H1 (cell line): Measurements from ENCODE around the gene SCGB1D4. TPM values are rescaled to one million over a fixed set of nuclear protein-coding genes. Genes with fewer than 3 reads are reported as not detected.

Experiments used
- CTCF ChIA-PET: fragments of 300-600 bp; sonication (Branson Sonifier 250); formaldehyde crosslinking; loops from one replicate; lab custom pipeline; 2021; ENCODE audit not compliant: partially characterized antibody; lab: Charles Lee
- POLR2A ChIA-PET: fragments of 300-600 bp; sonication (Branson Sonifier 250); formaldehyde crosslinking; loops from one replicate; lab custom pipeline; 2021; ENCODE audit warnings: inconsistent platforms; ENCODE audit not compliant: partially characterized antibody; lab: Charles Lee
- DNase-seq, 2 experiments: peaks; one replicate each; pipeline versions ENCODE4 v3.0.0 to v3.0.0-alpha.2; 2010 to 2022; ENCODE audit warnings: low spot score in 2 of 2, low read depth in 1 of 2, mixed read lengths in 1 of 2
- FAIRE-seq: peaks from 2 replicates; lab custom pipeline; 2011; peaks lifted over from hg19 to GRCh38; lab: Jason Lieb, UNC
- H2AFZ ChIP-seq: 2 replicates; pipeline ENCODE4 v1.8.1; 2012; ENCODE audit warnings: low read length, inconsistent platforms
- H2AK5ac ChIP-seq: 2 replicates; pipeline ENCODE4 v1.6.1; 2013; ENCODE audit warnings: low read depth, low read length
- H2BK120ac ChIP-seq: replicated peaks from 2 replicates; pipeline ENCODE3; 2013; ENCODE audit warnings: low read depth, low read length, inconsistent platforms
- H2BK12ac ChIP-seq: 2 replicates; pipeline ENCODE4 v1.6.1; 2013; ENCODE audit warnings: low read depth, low read length
- H2BK15ac ChIP-seq: 2 replicates; pipeline ENCODE4 v1.6.1; 2013; ENCODE audit warnings: low read length
- H2BK20ac ChIP-seq: 2 replicates; pipeline ENCODE4 v1.6.1; 2013; ENCODE audit warnings: low read length
- H2BK5ac ChIP-seq: 2 replicates; pipeline ENCODE4 v1.6.1; 2013; ENCODE audit warnings: low read depth, low read length
- H3K14ac ChIP-seq: 2 replicates; pipeline ENCODE4 v1.6.1; 2013; ENCODE audit warnings: inconsistent platforms; ENCODE audit not compliant: insufficient read length
- H3K18ac ChIP-seq: 2 replicates; pipeline ENCODE4 v1.6.1; 2013; ENCODE audit warnings: low read length; ENCODE audit errors: extremely low read depth
- H3K23ac ChIP-seq: 2 replicates; pipeline ENCODE4 v1.6.1; 2013; ENCODE audit warnings: inconsistent platforms; ENCODE audit not compliant: insufficient read length
- H3K23me2 ChIP-seq: 2 replicates; pipeline ENCODE4 v1.6.1; 2013; ENCODE audit warnings: low read depth, low read length
- H3K27ac ChIP-seq: 2 replicates; pipeline ENCODE4 v1.6.1; 2011; ENCODE audit warnings: low read depth, low read length, inconsistent platforms
- H3K27me3 ChIP-seq, 4 experiments: replicated peaks in 1 of 4; 1 replicate in 1 of 4; 2 replicates in 3 of 4; pipeline versions ENCODE4 v1.6.1 to v1.8.1; 2011 to 2013; ENCODE audit warnings: low read length in 3 of 4, mild to moderate bottlenecking in 3 of 4, inconsistent platforms in 2 of 4, mixed read lengths in 2 of 4, moderate library complexity in 1 of 4; ENCODE audit not compliant: control insufficient read depth in 3 of 4, insufficient read depth in 3 of 4; ENCODE audit errors: extremely low read depth in 1 of 4
- H3K36me3 ChIP-seq, 4 experiments: 2 replicates each; pipeline versions ENCODE4 v1.6.1 to v1.8.1; 2011 to 2013; ENCODE audit warnings: mild to moderate bottlenecking in 4 of 4, low read length in 3 of 4, moderate library complexity in 2 of 4, control low read depth in 1 of 4, inconsistent platforms in 1 of 4; ENCODE audit not compliant: insufficient read depth in 4 of 4, control insufficient read depth in 2 of 4
- H3K4ac ChIP-seq: replicated peaks from 2 replicates; pipeline ENCODE3; 2013; ENCODE audit warnings: low read length, low read depth, mixed read lengths, inconsistent platforms; ENCODE audit not compliant: insufficient read length
- H3K4me1 ChIP-seq, 4 experiments: replicated peaks in 1 of 4; 1 replicate in 1 of 4; 2 replicates in 3 of 4; pipeline versions ENCODE4 v1.6.1 to v1.8.1; 2011 to 2013; ENCODE audit warnings: low read length in 3 of 4, inconsistent platforms in 2 of 4, mixed read lengths in 1 of 4; ENCODE audit not compliant: insufficient read depth in 4 of 4, control insufficient read depth in 3 of 4
- H3K4me2 ChIP-seq, 2 experiments: 2 replicates each; pipeline versions ENCODE4 v1.6.1 to v1.8.1; 2011 to 2013; ENCODE audit warnings: low read depth in 2 of 2, low read length in 2 of 2, control low read depth in 1 of 2, inconsistent platforms in 1 of 2, mild to moderate bottlenecking in 1 of 2; ENCODE audit not compliant: insufficient read depth in 1 of 2
- H3K4me3 ChIP-seq, 4 experiments: fragments of 200-600, 300-600 bp in 1 of 4; sonication (generic), shearing (Covaris generic), sonication (Bioruptor Twin) in 1 of 4; 2 replicates each; pipeline versions ENCODE4 v1.5.1 to v1.8.1; 2011 to 2016; ENCODE audit warnings: low read length in 4 of 4, low read depth in 3 of 4, control low read depth in 2 of 4, inconsistent platforms in 2 of 4, mild to moderate bottlenecking in 2 of 4, mixed read lengths in 1 of 4, moderate library complexity in 1 of 4; ENCODE audit not compliant: insufficient read depth in 2 of 4; ENCODE audit errors: extremely low read depth in 1 of 4
- H3K56ac ChIP-seq: replicated peaks from 2 replicates; pipeline ENCODE3; 2013; ENCODE audit warnings: low read depth, mild to moderate bottlenecking, mixed read lengths, low read length, inconsistent platforms; ENCODE audit not compliant: insufficient read length
- H3K79me1 ChIP-seq: 2 replicates; pipeline ENCODE4 v1.6.1; 2013; ENCODE audit warnings: low read depth, low read length, control low read depth
- H3K79me2 ChIP-seq, 2 experiments: 2 replicates each; pipeline versions ENCODE4 v1.6.1 to v1.8.1; 2012 to 2013; ENCODE audit warnings: low read length in 2 of 2, mild to moderate bottlenecking in 2 of 2, inconsistent platforms in 1 of 2; ENCODE audit not compliant: insufficient read depth in 2 of 2, control insufficient read depth in 1 of 2
- H3K9ac ChIP-seq, 4 experiments: replicated peaks in 1 of 4; 1 replicate in 1 of 4; 2 replicates in 3 of 4; pipeline versions ENCODE4 v1.6.1 to v1.8.1; 2011 to 2013; ENCODE audit warnings: low read depth in 3 of 4, low read length in 3 of 4, control low read depth in 2 of 4, mild to moderate bottlenecking in 2 of 4, moderate library complexity in 2 of 4, inconsistent platforms in 1 of 4; ENCODE audit errors: extremely low read depth in 1 of 4
- H3K9me3 ChIP-seq, 2 experiments: 2 replicates each; pipeline versions ENCODE4 v1.6.1 to v1.8.1; 2012 to 2013; ENCODE audit warnings: mild to moderate bottlenecking in 2 of 2, moderate library complexity in 2 of 2, control low read depth in 1 of 2, inconsistent platforms in 1 of 2, low read depth in 1 of 2, low read length in 1 of 2, mixed read lengths in 1 of 2; ENCODE audit not compliant: insufficient read depth in 2 of 2
- H4K20me1 ChIP-seq, 2 experiments: replicated peaks in 1 of 2; 2 replicates each; pipeline versions ENCODE3 to v1.8.1; 2011 to 2013; ENCODE audit warnings: inconsistent platforms in 2 of 2, low read length in 2 of 2, mild to moderate bottlenecking in 1 of 2; ENCODE audit not compliant: insufficient read depth in 2 of 2, control insufficient read depth in 1 of 2
- H4K5ac ChIP-seq: 2 replicates; pipeline ENCODE4 v1.6.1; 2013; ENCODE audit warnings: low read length, low read depth, mixed read lengths, inconsistent platforms; ENCODE audit not compliant: insufficient read length
- H4K8ac ChIP-seq: 2 replicates; pipeline ENCODE4 v1.8.0; 2013; ENCODE audit warnings: mild to moderate bottlenecking, moderate library complexity, low read length, inconsistent platforms; ENCODE audit not compliant: insufficient read depth; ENCODE audit errors: extremely low read depth
- H4K91ac ChIP-seq: replicated peaks from 2 replicates; pipeline ENCODE3; 2013; ENCODE audit warnings: low read length, mixed read lengths, inconsistent platforms; ENCODE audit not compliant: insufficient read length
- EP300 ChIP-seq, 2 experiments: IDR thresholded peaks; 1 replicate in 1 of 2; 2 replicates in 1 of 2; pipeline ENCODE4 v1.6.1; 2011 to 2012; ENCODE audit warnings: low read depth in 2 of 2, low read length in 2 of 2, mild to moderate bottlenecking in 2 of 2, borderline replicate concordance in 1 of 2, inconsistent platforms in 1 of 2, moderate library complexity in 1 of 2
- FOSL1 ChIP-seq: IDR thresholded peaks from 2 replicates; pipeline ENCODE4 v1.6.1; 2011; ENCODE audit warnings: mild to moderate bottlenecking, low read depth, low read length, moderate library complexity; ENCODE audit not compliant: insufficient read depth
- JUN ChIP-seq: IDR thresholded peaks from 2 replicates; pipeline ENCODE4 v1.6.1; 2011; ENCODE audit warnings: low read depth, mild to moderate bottlenecking, improper control_type of control experiment, low read length
- KDM5A ChIP-seq: fragments of 200-600 bp; IDR thresholded peaks from 2 replicates; pipeline ENCODE4 v1.7.1; 2012; ENCODE audit warnings: mild to moderate bottlenecking, low read length, inconsistent platforms, mixed read lengths
- POU5F1 ChIP-seq: IDR thresholded peaks from 2 replicates; pipeline ENCODE4 v1.6.1; 2011; ENCODE audit warnings: low read depth, mild to moderate bottlenecking, low read length, moderate library complexity
- SP2 ChIP-seq: IDR thresholded peaks from 2 replicates; pipeline ENCODE4 v1.6.1; 2012; ENCODE audit warnings: mild to moderate bottlenecking, low read length, inconsistent platforms
- SRF ChIP-seq: IDR thresholded peaks from 2 replicates; pipeline ENCODE4 v1.6.1; 2011; ENCODE audit warnings: mild to moderate bottlenecking, low read depth, low read length, moderate library complexity
- WGBS, 2 experiments: shearing (Covaris generic) in 1 of 2; methylation state at CpG; one replicate each; pipeline versions ENCODE4 v1.1.6 to v1.1.7; 2013 to 2015; ENCODE audit warnings: low lambda C conversion rate in 2 of 2, mixed read lengths in 2 of 2, inconsistent platforms in 1 of 2, low coverage in 1 of 2, missing lambda C conversion rate in 1 of 2; ENCODE audit not compliant: insufficient replicate concordance in 2 of 2, insufficient coverage in 1 of 2, insufficient read length in 1 of 2; ENCODE audit errors: extremely low coverage in 1 of 2, missing lambda C conversion rate in 1 of 2; 5-methylcytosine and 5-hydroxymethylcytosine counted together
- polyA plus RNA-seq, 7 experiments: library from polyadenylated mRNA; depleted of rRNA in 3 of 7; stranded (reverse) in 5 of 7; unstranded in 2 of 7; fragments of >200 nt in 5 of 7; fragments of 200-250 nt in 2 of 7; gene quantifications; 1 replicate in 5 of 7; 2 replicates in 1 of 7; 4 replicates in 1 of 7; pipeline versions ENCODE4 v1.2.1 to v1.2.3, GENCODE V29; 2011 to 2013; ENCODE audit warnings: missing spikeins in 2 of 7, mixed read lengths in 2 of 7
- total RNA-seq: library from RNA; stranded (reverse); fragmentation: NEBNext Ultra II Directional; extraction: Animal tissue kit (Norgen Biotek cat#: 25700); gene quantifications from 2 replicates; pipeline ENCODE4 v1.2.1, GENCODE V29; 2021
- TF ChIP-seq, protein P1 (sequence below), 3 experiments: IDR thresholded peaks; 1 replicate in 2 of 3; 2 replicates in 1 of 3; pipeline versions ENCODE4 v1.5.1 to v1.6.1; 2011; ENCODE audit warnings: low read length in 3 of 3, mild to moderate bottlenecking in 3 of 3, inconsistent platforms in 2 of 3, low read depth in 1 of 3, moderate library complexity in 1 of 3; ENCODE audit not compliant: insufficient read depth in 1 of 3; ENCODE audit errors: control extremely low read depth in 1 of 3

The SCGB1D4 gene
- total and polyA plus RNA-seq, 2 of the 8 experiments (the other 6 are each of a cell fraction or from before 2014, with no cell fraction given): not detected

- no peak overlapping the region for H3K14ac ChIP-seq
- H3K79me2 ChIP-seq: no peaks in the 10 kb centered on the region; a peak in 1 of 4 replicates
- no peak overlapping the region for H2BK120ac ChIP-seq
- H3K4ac ChIP-seq: no peak overlapping the region
- no peak overlapping the region for H3K18ac ChIP-seq
- no peaks in the 10 kb centered on the region for H3K9me3 ChIP-seq
- H4K8ac ChIP-seq: no peak overlapping the region
- no peak overlapping the region for H2BK20ac ChIP-seq
- no peaks in the 10 kb centered on the region; a peak in 1 of 8 replicates for H3K36me3 ChIP-seq
- H4K5ac ChIP-seq: no peak overlapping the region
- CTCF ChIA-PET: interaction anchor here (1.1 kb wide), 1 partner anchor 18 kb away, joined by 3 read pairs; no protein-coding TSS in a partner anchor
- H3K4me3 ChIP-seq: no peak overlapping the region
- H2BK12ac ChIP-seq: no peak overlapping the region
- H3K9ac ChIP-seq: no peak overlapping the region
- no peak overlapping the region for H4K91ac ChIP-seq
- H2AK5ac ChIP-seq: no peak overlapping the region
- H3K4me2 ChIP-seq: no peak overlapping the region
- H2BK5ac ChIP-seq: no peak overlapping the region
- no peaks in the 10 kb centered on the region for H3K27me3 ChIP-seq
- no peak overlapping the region for H2BK15ac ChIP-seq
- FAIRE-seq: no peak
- DNase-seq: no peak
- 90% methylated on average over 6 of the region's 6 CpGs; no CpG with 5 or more reads in 1 of the 2 experiments for WGBS, 2 experiments
- peaks cover 0 to 9% (median 1%) of the 10 kb centered on the region in 4 experiments; a peak in 3 of 7 replicates for H3K4me1 ChIP-seq
- H3K79me1 ChIP-seq: no peaks in the 10 kb centered on the region
- no peak overlapping the region for H2AFZ ChIP-seq
- H3K56ac ChIP-seq: no peak overlapping the region
- TF ChIP-seq SRF: no peak
- no peak for TF ChIP-seq KDM5A
- no peak for TF ChIP-seq SP2
- TF ChIP-seq JUN: no peak
- TF ChIP-seq POU5F1: no peak
- no peak for TF ChIP-seq EP300 (IDR thresholded peaks at IDR 0.05; ENCODE audit: borderline replicate concordance in 1 of 2, low read depth in 2 of 2, low read length in 2 of 2)
- TF ChIP-seq, protein P1, sequence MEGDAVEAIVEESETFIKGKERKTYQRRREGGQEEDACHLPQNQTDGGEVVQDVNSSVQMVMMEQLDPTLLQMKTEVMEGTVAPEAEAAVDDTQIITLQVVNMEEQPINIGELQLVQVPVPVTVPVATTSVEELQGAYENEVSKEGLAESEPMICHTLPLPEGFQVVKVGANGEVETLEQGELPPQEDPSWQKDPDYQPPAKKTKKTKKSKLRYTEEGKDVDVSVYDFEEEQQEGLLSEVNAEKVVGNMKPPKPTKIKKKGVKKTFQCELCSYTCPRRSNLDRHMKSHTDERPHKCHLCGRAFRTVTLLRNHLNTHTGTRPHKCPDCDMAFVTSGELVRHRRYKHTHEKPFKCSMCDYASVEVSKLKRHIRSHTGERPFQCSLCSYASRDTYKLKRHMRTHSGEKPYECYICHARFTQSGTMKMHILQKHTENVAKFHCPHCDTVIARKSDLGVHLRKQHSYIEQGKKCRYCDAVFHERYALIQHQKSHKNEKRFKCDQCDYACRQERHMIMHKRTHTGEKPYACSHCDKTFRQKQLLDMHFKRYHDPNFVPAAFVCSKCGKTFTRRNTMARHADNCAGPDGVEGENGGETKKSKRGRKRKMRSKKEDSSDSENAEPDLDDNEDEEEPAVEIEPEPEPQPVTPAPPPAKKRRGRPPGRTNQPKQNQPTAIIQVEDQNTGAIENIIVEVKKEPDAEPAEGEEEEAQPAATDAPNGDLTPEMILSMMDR (IDR thresholded peaks at IDR 0.05; ENCODE audit: control extremely low read depth in 1 of 3, insufficient read depth in 1 of 3, low read depth in 1 of 3, low read length in 3 of 3): no peak
- no peak for TF ChIP-seq FOSL1
- TF ChIP-seq, all 59 proteins: peak for 0
- no peaks in the 10 kb centered on the region for H4K20me1 ChIP-seq
- POLR2A ChIA-PET: interaction anchor here (0.8 kb wide), 1 partner anchor 133 kb away, joined by 3 read pairs; no protein-coding TSS in a partner anchor
- H3K27ac ChIP-seq: no peak overlapping the region
- no peaks in the 10 kb centered on the region for H3K23me2 ChIP-seq
- H3K23ac ChIP-seq: no peak overlapping the region
Observed at GRCh38 chr11:62345861-62346260, 47.0 kb upstream of the SCGB1D4 start.
